Activated CD4-positive, alpha-beta T cell treated with anti-CD3 and anti-CD28 coated beads for 4 hours (primary cell): ENCODE data around the gene CNIH3.
"Not testable (repeated sequence)": the region's sequence is repeated elsewhere in the genome, so short reads cannot be mapped to it uniquely, and the experiment has no call there.

Experiments used
- DNase-seq, 2 donors: peaks; one replicate each; pipeline ENCODE4 v3.0.0-alpha.2; 2020

The CNIH3 gene

GRCh38 chr1:224691148-224691925 lies 75.2 kb downstream of the CNIH3 start:
- DNase-seq, result no peak

DNA sequence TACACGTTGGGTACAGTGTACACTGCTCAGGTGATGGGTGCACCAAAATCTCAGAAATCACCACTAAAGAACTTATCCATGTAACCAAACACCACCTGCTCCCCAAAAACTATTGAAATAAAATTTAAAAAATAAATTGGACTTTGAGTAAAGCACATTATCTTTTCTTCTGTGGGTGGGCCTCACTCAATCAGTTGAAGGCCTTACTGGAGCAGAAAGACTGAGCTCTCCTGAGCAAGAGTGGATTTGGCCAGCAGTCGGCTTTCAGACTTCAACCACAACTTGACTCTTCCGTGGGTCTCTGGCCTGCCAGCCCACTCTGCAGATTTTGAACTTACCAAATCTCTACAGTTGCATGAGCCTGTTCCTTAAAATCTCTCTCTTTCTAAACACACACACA lies 78.9 kb downstream of the CNIH3 start:
- DNase-seq, result no peak

DNA sequence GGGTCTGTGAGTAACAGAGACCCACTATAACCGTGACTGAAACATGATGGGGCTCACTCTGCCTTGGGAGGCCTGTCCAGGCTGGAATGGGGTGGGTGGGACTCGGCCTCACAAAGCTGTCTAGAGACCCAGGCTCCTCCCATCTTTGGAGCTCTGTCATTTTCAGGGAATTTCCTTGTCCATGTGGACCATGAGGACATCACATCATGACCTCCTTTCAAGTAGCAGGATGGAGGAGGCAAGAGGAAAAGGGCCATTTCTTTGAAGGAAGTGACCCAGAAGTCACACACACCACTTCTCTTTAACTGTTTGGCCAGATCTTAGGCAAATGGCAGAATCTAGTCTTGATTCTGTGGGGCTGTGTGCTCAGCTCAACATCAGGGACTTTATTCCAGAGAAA lies 79.9 kb downstream of the CNIH3 start:
- no peak for DNase-seq

- DNase-seq, result no peak
Observed at GRCh38 chr1:224696891-224697765, 81.0 kb downstream of the CNIH3 start.

DNA sequence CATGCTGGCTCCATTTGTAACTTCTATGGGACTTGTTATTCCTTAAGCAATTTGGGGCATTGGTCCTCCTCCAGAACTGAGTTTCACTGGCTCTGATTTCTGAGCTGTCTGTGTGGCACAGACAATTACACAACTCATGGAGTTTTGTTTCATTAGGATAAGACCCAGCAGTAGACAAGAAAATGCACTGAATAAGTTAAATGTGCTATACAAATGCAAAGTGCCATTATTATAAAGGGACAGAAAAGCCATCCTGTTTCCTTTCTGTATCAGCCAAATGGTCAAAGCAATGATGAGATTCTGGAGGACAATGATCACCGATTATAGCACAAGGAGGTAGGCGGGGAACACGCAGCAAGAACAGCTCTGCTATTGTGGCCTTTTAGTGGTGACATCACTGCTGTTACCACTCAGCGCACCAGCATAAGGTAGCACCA lies 81.9 kb downstream of the CNIH3 start:
- DNase-seq, result no peak

GRCh38 chr1:224700918-224701531 lies 84.9 kb downstream of the CNIH3 start:
- DNase-seq, result no peak

DNA sequence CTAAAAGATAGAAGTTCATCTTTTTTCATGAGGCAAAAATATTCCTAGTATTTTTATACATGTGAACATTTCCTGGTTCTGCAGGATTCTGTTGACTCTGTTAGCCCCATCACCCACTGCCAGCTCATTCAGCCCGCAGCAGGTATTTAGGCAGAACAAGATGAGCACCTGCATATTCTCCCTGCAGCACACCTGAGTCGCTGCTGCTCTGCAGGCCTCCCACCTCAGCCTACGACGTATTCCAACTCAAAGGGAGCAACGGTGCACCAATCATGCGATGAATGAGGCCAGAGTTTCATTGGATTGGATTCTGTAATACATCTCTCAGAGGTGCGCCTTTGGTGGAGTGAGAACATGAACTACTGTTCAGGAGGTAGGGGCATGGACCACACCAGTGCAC lies 87.6 kb downstream of the CNIH3 start:
- no peak for DNase-seq

DNA sequence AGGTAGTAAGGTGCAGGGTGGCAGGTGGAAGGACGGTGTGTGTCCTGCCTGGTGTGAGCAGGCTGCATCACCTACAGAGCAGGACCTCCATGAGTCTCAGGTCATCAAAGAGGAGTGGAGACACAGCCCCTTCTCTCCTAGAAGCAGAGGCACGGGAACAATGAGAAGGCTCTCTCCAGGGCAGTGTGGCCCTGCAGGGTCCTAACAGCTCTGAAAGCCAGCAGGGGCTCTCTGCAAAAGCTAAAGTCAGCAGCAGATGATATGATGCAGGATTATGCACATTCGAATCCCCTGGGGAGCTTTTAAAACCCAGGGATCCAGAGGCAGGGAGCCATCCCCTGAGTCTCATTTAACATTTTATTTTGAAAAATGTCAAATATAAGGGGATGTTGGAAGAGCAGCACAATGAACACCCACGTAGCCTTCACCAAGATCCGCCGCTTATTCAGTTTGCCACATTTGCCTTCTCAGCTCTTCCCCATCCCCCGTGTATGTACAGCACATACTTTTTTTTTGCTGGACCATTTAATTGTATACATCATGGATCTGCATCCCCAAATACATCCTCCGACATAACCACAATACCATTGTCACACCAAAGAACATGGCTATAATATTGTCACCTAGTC lies 88.1 kb downstream of the CNIH3 start:
- DNase-seq, result no peak

- no peak for DNase-seq
Observed at GRCh38 chr1:224705578-224705977, 89.5 kb downstream of the CNIH3 start.

GRCh38 chr1:224707843-224708725 lies 92.0 kb downstream of the CNIH3 start:
- DNase-seq, result no peak

DNA sequence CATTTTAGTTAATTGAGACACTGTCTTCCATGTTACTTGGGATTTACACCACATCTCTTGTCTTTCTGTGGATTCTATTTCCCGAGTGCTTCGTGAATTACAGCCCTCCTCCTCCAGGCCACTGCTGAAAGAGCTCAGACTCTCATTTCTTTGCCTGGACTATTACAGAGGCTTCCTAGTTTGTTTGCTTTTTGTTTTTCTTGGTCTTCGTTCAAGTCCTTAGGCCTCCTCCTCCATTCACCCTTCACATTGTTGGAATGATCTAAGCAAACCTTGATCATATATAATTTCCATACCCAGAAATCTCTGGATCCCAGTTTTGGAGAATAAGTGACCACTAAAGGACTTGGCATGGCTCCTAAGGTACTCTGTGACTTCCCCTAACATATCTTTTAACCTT lies 94.1 kb downstream of the CNIH3 start:
- DNase-seq, result no peak

- DNase-seq, result not testable (repeated sequence)
Observed at GRCh38 chr1:224711231-224711756, 95.2 kb downstream of the CNIH3 start.

DNA sequence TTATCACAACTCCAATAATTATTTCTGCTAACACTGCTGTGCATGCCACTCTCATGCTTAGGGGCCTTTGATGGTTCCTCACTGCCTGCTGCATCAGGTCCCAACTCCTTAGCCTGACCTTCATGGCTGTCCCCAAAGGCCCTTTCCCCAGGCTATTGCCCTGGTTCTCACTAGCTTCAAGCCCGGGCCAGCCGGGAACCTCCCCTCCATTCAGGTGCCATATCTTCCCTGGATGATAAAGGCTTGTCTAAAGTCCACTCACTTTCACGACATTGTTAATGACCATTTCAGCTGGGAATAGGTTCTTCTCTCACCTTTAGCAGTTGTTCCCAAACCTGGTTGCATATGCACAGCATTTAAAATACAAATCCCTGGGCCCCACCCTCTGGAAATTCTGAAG lies 95.8 kb downstream of the CNIH3 start:
- DNase-seq, result no peak

DNA sequence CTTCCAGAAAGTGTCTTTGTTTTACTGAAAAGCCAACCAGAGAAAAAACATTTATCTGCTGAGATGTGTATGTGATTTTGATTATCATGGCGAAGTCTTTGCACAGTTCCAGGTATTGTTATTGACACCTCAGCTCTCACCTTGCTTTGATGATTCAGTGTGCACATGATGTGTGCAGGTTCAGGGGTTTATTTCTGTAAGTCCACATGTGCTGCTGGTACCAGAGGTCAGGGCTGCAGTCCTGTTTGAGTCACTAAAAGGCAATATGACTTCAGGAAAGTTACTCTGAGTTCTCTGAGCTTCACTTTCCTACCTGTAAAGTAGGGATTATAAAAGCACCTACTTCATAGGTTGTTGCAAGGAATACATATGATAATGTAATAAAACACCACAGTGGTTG lies 97.1 kb downstream of the CNIH3 start:
- DNase-seq, result no peak

DNA sequence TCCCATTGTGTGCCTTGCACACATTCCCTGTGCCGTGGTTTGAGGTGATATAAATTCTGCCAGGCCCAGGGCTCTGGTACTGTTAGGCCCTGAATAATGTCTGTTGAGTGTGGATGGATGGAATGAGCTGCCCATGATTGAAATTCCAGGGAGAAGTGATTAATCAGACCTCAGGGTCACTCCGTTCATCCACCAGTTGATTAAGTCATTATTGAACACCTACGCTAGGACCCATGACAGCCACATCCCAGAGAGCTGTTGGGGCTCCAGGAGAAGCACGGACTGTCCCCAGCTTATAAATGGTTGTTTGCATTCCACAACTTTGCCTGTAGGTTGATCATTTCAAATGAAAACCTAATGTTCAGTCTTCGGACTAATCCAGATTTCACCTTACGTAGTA lies 98.4 kb downstream of the CNIH3 start:
- DNase-seq, result no peak

- no peak for DNase-seq
Observed at GRCh38 chr1:224718470-224719053, 102.4 kb downstream of the CNIH3 start.

DNA sequence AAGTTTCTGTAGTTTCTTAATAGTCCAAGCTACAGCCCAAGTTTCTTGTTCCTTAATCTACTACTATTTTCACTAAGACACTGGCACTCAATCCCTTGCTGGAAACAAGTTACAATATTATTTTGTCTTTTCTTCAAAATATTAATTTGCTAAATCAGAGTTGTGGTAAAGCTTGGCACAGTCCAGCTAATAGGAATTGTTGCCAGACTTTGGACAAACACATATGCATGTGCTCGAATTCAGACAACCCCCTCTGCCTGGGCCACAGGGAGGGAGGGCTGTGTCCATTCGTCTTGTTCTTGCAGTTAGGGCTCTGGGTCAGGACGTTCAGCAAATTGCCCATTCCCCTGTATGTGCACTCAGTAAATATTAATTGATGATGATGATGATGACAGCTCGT lies 103.6 kb downstream of the CNIH3 start:
- DNase-seq, result no peak

- DNase-seq, result no peak
Observed at GRCh38 chr1:224720216-224720615, 104.1 kb downstream of the CNIH3 start.

- no peak for DNase-seq
Observed at GRCh38 chr1:224721000-224721399, 104.9 kb downstream of the CNIH3 start.

- DNase-seq, result no peak
Observed at GRCh38 chr1:224722838-224723237, 106.7 kb downstream of the CNIH3 start.

DNA sequence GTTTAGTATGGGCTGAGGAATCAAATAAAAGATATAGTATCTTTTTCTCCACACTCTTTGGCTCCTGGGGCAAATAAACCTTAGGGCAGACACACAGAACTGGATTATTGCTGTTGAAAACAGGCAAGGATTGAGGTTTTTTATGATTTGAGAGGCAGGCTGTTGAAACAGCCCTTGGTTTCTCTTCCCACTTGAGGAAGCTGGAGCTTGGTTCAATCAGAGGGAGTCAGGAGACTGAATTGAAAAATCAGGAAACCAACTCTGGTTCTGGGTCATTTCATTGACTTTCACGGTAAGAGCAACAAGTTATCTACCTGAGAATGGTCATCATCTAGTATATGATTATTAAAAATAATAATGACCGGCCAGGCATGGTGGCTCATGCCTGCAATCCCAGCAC lies 108.4 kb downstream of the CNIH3 start:
- DNase-seq, result no peak
